ENCODE data around the gene KRTAP10-3. TPM values are rescaled to one million over a fixed set of nuclear protein-coding genes. Genes with fewer than 3 reads are reported as not detected.

Gene KRTAP10-3
- total and polyA plus RNA-seq, 11 donors, result not detected

DNA sequence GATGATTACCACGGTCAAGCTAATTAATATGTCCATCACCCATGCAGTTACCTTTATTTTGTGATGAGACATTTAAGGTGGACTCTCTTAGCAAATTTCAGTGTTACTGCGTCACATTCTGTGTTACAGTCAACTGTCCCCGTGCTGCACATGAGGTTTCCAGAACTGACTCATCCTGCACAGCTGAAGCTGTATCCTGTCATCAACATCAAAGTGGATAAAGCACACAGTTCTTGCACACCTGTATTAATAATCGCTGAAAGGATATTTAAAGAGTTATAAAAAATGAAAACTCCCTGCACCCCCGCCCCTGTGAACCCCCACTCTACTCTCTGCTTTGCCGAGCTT, 25.2 kb upstream of the KRTAP10-3 start:
- Histone ChIP-seq H3K27ac (no peak overlapping the region), H3K36me3 (no peaks in the 10 kb centered on the region), H3K4me1 (no peaks in the 10 kb centered on the region), H3K27me3 (peaks cover 0 to 29% (median 0%) of the 10 kb centered on the region in 9 donors), H3K9me3 (peaks cover 0 to 19% (median 7%) of the 10 kb centered on the region in 12 donors), H3K4me3 (no peak overlapping the region)
- TF ChIP-seq, protein P1, sequence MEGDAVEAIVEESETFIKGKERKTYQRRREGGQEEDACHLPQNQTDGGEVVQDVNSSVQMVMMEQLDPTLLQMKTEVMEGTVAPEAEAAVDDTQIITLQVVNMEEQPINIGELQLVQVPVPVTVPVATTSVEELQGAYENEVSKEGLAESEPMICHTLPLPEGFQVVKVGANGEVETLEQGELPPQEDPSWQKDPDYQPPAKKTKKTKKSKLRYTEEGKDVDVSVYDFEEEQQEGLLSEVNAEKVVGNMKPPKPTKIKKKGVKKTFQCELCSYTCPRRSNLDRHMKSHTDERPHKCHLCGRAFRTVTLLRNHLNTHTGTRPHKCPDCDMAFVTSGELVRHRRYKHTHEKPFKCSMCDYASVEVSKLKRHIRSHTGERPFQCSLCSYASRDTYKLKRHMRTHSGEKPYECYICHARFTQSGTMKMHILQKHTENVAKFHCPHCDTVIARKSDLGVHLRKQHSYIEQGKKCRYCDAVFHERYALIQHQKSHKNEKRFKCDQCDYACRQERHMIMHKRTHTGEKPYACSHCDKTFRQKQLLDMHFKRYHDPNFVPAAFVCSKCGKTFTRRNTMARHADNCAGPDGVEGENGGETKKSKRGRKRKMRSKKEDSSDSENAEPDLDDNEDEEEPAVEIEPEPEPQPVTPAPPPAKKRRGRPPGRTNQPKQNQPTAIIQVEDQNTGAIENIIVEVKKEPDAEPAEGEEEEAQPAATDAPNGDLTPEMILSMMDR (IDR thresholded peaks at IDR 0.05), result no peak
- TF ChIP-seq POLR2A (IDR thresholded peaks at IDR 0.05), result no peak
- intact Hi-C loops (cut with DNase I), result no loop called here
- WGBS, 4 donors, result 69 to 80% (median 78%) methylated on average over 6 of the region's 6 CpGs
- DNase-seq (no peak), ATAC-seq (no peak)

DNA sequence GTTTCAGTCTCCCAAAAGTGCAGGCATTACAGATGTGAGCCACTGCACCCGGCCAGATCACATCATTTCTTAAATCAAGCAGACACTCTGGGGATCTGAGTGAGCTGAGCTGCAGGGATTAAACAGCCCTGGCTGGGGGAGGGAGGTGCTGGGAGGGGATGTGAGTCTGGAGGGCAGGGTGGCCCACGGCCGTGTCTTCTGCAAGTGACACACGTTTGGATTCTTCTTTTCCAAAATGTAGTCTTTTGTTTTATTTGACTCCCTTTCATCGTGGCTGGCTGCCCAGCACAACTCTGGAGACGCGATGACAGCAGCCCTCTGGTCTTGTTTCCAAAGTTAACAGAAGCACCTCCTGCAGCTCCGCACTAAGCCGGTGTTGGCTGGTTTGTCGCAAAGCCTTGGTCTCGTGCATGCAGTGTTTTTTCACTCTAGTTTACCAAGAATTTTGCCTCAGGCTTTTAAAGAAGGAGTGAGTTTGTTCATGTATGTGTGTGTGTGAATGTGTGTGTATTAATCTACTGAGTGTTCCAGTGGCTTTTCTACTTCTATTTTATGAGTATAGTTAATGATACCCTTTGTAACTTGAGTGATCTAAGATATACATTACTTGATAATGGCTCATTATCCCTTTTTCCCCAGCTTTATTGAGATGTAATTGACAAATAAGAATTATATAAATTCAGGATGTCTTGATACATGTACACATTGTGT, 24.6 kb upstream of the KRTAP10-3 start:
- Histone ChIP-seq H3K4me3 (no peak overlapping the region), H3K4me1 (no peaks in the 10 kb centered on the region), H3K27ac (no peak overlapping the region), H3K27me3 (peaks cover 0 to 29% (median 0%) of the 10 kb centered on the region in 9 donors), H3K36me3 (no peaks in the 10 kb centered on the region), H3K9me3 (peaks cover 0 to 21% (median 7%) of the 10 kb centered on the region in 12 donors)
- 11 to 17% (median 13%) methylated on average over 11 of the region's 11 CpGs for WGBS, 4 donors
- TF ChIP-seq, protein P1 (IDR thresholded peaks at IDR 0.05), result no peak
- TF ChIP-seq POLR2A (IDR thresholded peaks at IDR 0.05), result no peak
- DNase-seq (peak in 1 of 5 donors; percentile 33), ATAC-seq (peak in 2 of 4 donors; percentile 70 to 81)
- intact Hi-C loops (cut with DNase I), result no loop called here

- DNase-seq (no peak), ATAC-seq (no peak)
- TF ChIP-seq POLR2A (IDR thresholded peaks at IDR 0.05), result no peak
- TF ChIP-seq, protein P1 (IDR thresholded peaks at IDR 0.05), result no peak
- no peaks in the 10 kb centered on the region for H3K4me1 ChIP-seq
- H3K27ac ChIP-seq, result no peak overlapping the region
- no peak overlapping the region for H3K4me3 ChIP-seq
- H3K27me3 ChIP-seq, result peaks cover 0 to 29% (median 0%) of the 10 kb centered on the region in 9 donors
- H3K36me3 ChIP-seq, result no peaks in the 10 kb centered on the region
- intact Hi-C loops (cut with DNase I), result no loop called here
- 56 to 72% (median 66%) methylated on average over 15 of the region's 15 CpGs for WGBS, 4 donors
- H3K9me3 ChIP-seq, result peaks cover 0 to 33% (median 10%) of the 10 kb centered on the region in 12 donors
Measured at GRCh38 chr21:44582055-44582454, 23.5 kb upstream of the KRTAP10-3 start.

DNA sequence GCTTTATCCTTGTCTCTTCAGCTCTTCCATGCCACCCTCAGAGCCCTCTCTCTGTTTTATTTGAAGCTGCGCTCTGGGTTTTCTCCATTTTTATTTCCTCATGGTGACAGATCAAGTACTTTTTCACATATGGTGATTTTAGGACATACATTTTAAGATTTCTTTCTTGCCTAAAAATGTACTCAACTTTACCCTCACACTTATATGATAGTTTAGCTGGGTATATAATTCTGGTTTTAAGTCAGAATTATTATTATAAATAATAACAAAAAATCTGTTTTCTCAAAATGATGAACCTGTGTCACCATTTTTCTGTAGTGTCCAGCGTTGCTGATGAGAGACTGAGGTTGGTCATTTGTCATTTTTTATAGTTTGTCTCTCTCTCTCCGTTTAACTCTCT, 22.6 kb upstream of the KRTAP10-3 start:
- ATAC-seq (no peak), DNase-seq (no peak)
- intact Hi-C loops (cut with DNase I), result no loop called here
- H3K4me1 ChIP-seq, result no peaks in the 10 kb centered on the region
- H3K9me3 ChIP-seq, result peaks cover 0 to 40% (median 12%) of the 10 kb centered on the region in 12 donors
- 79 to 86% (median 81%) methylated on average over 3 of the region's 3 CpGs for WGBS, 4 donors
- no peaks in the 10 kb centered on the region for H3K36me3 ChIP-seq
- TF ChIP-seq, protein P1 (IDR thresholded peaks at IDR 0.05), result no peak
- no peak for TF ChIP-seq POLR2A (IDR thresholded peaks at IDR 0.05)
- H3K4me3 ChIP-seq, result no peak overlapping the region
- no peak overlapping the region for H3K27ac ChIP-seq
- H3K27me3 ChIP-seq, result peaks cover 0 to 23% (median 0%) of the 10 kb centered on the region in 9 donors

Data from heart left ventricle (tissue), 16 donors.